Subcutaneous adipose tissue (tissue), 4 donors: ENCODE results near the gene OR2H2. TPM values are rescaled to one million over a fixed set of nuclear protein-coding genes. Genes with fewer than 3 reads are reported as not detected.

ENCODE experiments used
- CTCF ChIP-seq: fragments of 450-650 bp; IDR thresholded peaks from one replicate; pipeline ENCODE4 v1.5.1; 2016; ENCODE audit warnings: low read depth, mild to moderate bottlenecking, control low read depth, antibody characterized with exemption, moderate library complexity
- total RNA-seq, 4 donors: library from RNA; depleted of rRNA; stranded (reverse); fragments of >200 nt; gene quantifications; one replicate each; pipeline ENCODE4 v1.1.0, GENCODE V29; 2016

OR2H2 gene
- total RNA-seq, 4 donors from 2014 or later, result not detected

GRCh38 chr6:29608131-29608530, 23.2 kb downstream of the OR2H2 start:
- no peak for TF ChIP-seq CTCF

- TF ChIP-seq CTCF, result no peak
These were observed 25.6 kb downstream of the OR2H2 start for GRCh38 chr6:29610540-29610939.

GRCh38 chr6:29611426-29611825, 26.5 kb downstream of the OR2H2 start:
- TF ChIP-seq CTCF, result no peak

GRCh38 chr6:29617782-29618554, 33.0 kb downstream of the OR2H2 start:
- TF ChIP-seq CTCF, result no peak

- no peak for TF ChIP-seq CTCF
These were observed 34.7 kb downstream of the OR2H2 start for GRCh38 chr6:29619578-29620160.

- no peak for TF ChIP-seq CTCF
These were observed 35.7 kb downstream of the OR2H2 start for GRCh38 chr6:29620630-29621029.

- no peak for TF ChIP-seq CTCF
These were observed 39.6 kb downstream of the OR2H2 start for GRCh38 chr6:29624520-29624961.
